HG03575 (cell line): ENCODE results near the gene UROC1.

Experiments
- ATAC-seq: cut with Tn5 transposase; IDR thresholded peaks from one replicate; pipeline ENCODE4 v1.9.1; 2021; ENCODE audit not compliant: unreplicated experiment, insufficient number of reproducible peaks, low FRiP score; ENCODE audit errors: extremely low read depth

The UROC1 gene

GRCh38 chr3:126548556-126549466 lies 31.2 kb upstream of the UROC1 start:
- ATAC-seq, result no peak

- no peak for ATAC-seq
Measured at GRCh38 chr3:126547721-126548120, 30.1 kb upstream of the UROC1 start.

DNA sequence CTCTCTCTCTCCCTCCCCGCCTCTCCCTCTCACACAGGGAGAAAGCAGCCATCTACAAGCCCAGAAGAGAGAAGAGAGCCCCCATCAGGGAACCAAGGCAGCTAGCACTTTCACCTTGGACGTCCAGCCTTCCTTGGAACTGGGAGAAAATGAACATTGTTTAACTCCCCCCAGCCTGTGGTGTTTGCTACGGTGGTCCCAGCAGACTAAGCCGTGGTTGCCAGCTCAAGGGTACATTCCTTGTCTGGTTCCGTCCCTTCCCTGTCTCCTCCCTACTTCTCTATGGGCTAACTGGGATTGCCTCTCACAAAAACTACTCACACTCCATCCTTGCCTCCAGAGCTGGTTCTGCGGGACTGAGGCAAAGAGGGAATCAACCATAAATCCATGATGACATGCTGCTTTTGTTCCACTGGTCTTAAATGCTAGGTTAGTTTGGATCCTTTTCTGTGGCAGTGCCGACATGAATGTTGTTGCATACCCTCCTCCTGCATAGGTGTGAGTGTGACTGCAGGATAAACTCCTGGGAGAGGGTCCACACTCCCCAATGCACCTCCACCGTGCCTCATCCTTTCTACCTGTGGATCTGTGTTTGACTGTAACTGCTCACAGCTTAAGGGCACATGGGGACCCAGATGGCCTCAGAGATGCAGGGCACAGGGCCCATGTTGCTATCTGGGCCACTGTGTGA lies 29.1 kb upstream of the UROC1 start:
- ATAC-seq, result no peak

DNA sequence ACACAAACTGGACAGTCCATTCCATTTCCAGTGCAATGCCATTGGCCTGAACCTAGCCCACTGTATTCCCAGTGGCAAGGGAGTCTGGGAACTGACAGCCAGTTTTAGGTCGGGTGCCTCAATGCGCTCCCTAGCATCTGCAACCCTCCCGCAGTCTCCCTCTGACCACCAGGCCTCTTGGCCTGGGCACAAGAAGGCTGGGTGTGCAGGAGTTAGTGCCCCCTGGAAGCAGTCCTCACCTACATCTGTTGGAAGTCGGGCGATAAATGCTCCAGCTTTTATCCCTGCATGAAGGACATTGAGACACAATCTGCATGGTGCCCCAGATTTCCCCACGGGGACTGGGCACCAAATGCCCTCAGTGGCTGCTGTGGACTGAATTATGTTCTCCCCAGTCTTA lies 28.4 kb upstream of the UROC1 start:
- no peak for ATAC-seq

DNA sequence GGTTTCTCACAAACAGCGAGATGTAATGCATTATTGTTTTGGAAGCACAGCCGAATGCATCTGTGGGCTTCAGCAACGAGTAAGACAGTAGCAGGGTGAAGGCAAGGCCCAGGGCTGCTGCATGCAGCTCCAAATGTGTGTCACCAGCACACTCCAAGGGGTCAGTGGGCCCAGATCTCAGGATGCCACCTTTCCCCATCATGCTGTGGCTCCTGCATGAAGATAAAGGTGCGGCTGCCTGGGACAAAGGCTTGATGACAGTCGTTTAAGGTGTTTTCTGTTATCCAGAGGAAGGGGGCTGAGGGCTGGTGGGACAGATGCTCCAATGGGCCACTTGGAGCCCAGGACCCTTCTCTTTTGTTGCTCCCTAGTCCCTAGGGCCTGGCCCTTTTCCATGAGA lies 28.0 kb upstream of the UROC1 start:
- no peak for ATAC-seq

DNA sequence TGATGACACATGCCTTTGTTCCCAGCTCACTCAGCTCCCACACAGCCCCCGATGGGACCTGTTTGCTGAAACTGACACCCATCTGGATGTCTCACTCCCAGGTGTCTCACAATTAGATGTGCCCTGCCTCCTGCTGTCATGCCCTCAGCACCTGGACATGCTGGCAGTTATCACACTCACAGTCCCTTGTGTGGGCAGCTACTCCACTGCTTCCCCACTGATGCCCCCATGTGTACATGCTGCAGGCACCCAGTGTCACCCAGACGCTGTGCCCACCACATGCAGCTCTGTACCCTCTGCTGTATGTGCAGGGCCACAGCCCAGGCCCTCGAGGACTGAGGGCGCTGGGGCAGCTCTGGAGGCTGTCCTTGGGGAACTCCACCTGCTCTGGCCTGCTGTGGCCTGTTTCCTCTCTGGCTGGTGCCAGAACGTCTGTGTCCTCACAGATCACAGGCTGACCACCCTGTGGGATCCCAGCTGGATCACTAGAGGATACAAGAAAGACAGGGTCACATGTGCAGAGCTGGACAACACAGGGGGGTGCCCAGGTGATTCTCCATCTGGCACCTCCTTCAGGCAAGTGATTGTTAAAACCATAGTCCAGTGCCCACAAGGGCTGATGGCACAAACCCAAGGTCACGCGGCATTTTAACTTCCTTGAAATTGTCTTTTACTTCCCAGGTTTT lies 27.2 kb upstream of the UROC1 start:
- ATAC-seq, result no peak

GRCh38 chr3:126543457-126544061 lies 26.0 kb upstream of the UROC1 start:
- no peak for ATAC-seq

DNA sequence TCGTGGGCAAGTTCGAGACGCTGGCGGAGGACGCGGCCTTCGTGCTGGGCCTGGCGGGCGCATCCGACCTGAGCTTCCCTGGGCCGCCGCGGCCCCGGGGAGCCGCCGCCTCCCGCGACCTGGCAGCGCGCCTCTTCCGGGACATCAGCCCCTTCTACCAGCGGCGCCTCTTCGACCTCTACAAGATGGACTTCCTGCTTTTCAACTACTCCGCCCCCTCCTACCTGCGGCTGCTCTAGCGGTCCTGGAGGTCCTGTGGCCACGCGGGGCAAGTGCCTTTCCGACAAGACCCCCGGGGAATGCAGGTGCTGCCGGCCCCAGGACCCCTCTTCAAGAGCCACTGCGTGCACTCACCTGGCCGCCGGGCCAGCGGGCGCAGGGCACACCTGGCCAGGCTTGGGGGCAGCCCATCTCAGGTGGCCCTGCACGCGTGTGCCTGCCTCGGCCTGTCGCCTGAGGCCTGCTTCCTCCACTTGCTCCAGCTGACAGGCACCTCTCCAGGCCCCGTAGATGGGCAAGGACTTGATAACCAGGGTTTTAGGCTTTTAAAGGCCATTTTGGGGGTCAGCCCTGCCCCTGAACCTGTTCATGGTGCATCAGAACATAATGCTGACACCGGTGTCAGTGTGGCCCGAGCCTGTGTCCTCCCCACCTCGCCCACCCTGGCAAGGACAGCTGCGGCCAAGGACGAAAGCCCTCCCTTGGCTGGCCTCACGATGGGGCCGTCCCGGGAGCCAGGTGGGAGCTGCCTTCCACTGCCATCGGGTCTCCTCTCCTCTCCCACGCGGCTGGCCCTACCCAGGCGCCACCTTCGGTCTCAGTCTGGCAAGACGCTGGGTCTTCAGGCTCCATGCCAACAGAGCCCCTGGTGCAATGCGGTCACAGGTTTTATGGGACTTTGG lies 25.0 kb upstream of the UROC1 start:
- no peak for ATAC-seq

GRCh38 chr3:126541628-126542339 lies 24.2 kb upstream of the UROC1 start:
- ATAC-seq, result no peak

- ATAC-seq, result no peak
Measured at GRCh38 chr3:126540951-126541627, 23.5 kb upstream of the UROC1 start.

- ATAC-seq, result no peak
Measured at GRCh38 chr3:126540342-126540849, 22.8 kb upstream of the UROC1 start.

DNA sequence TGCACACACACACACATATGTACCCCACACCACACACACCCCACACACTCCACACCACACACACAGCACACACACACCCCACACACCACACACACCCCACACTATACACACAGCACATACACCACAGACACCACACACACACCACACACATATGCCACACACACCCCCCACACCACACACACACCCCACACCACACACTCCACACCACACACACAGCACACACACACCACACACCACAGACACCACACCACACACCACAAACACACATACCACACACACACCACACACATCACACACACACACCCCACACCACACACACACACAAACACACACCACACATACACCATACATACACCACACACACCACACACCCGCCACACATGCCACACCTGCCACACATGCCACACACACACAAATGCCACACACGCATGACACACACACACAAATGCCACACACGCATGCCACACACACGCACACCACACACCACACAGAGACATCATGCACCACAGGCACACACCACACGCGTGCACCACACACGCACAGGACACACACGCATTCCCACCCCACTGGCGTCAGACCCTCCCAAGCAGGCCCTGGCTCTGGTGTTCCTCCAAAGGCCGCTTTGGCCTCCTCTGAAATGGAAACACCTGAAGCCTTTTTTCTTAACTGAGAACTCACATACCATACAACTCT lies 22.1 kb upstream of the UROC1 start:
- ATAC-seq, result no peak

GRCh38 chr3:126538966-126539365 lies 21.4 kb upstream of the UROC1 start:
- ATAC-seq, result no peak

DNA sequence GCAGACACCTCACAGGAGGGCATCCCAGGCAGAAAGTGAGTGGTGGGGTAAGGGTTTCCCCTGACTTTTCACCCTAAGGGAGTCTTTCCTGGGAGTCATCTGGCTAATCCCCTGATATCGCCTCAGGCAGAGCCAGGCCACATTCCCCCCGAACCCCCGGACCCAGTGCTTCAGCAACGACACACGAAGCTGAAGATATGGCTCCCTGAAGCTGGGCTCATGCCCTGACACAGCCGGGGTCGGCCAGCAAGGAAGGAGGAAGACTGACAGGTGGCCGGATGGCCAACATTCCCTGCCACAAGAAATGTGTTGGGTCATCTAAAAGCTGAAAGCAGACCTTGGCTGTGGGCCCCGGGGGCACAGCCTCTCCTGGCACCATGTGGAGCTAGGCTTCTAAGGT lies 20.7 kb upstream of the UROC1 start:
- ATAC-seq, result no peak

GRCh38 chr3:126537730-126538281 lies 20.2 kb upstream of the UROC1 start:
- no peak for ATAC-seq

DNA sequence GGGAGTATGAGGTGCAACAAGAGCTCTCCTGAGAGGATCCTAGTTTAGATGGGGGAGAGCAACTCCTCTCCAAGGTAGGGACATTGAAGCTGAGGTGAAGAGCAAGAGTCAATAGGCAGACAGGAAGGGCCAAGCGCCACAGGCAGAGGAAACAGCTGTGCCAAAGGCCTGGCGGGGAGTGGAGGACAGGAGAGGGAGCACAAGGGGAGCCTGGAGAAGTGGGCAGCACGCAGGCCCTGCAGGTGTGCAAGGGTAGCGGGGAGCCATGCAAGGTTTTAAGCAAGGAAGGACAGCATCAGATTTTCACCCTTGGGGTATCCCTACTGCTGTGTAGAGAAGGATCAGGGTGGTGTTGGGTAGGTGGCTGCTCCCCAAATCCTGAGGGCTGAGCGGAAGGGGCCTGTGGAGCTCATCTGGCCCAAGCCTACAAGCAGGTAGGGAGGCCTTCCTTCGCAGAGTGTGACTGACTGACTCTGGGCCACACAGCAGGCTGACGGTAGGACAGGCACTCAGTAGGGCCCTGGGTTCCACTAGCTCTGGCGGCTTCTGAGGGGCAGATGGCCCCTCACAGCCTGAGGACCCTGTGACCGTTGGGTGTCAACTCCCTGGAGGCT lies 19.6 kb upstream of the UROC1 start:
- no peak for ATAC-seq
